ENCODE data around the gene WNT11.

WNT11 gene

DNA sequence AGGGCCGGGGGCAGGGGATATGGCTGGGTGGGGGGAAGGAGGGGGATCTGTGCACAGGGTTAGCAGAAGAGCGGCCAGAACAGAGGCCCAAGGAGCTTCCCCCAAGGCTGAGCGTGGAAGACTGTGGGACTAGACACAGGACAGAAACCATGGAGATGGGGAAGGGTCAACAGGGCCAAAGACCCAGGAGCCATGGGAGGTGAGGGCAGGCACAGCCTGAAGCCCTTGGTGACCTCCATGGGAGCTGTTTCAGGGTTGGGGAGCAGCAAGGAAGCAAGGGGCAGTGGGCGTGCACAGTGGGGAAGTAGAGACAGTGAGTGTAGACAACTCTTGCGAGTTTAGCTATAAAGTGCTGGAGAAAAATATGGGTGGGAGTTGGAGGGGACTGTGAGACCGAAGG lies 56.6 kb downstream of the WNT11 start:
- H3K27me3 ChIP-seq (ENCODE audit: control insufficient read depth, low read length): no peaks in the 10 kb centered on the region
- H3K27ac ChIP-seq (ENCODE audit: low read depth, low read length): no peak overlapping the region
- peaks cover 22% of the 10 kb centered on the region for H3K4me1 ChIP-seq (ENCODE audit: control insufficient read depth, low read length)
- TF ChIP-seq, protein P1, sequence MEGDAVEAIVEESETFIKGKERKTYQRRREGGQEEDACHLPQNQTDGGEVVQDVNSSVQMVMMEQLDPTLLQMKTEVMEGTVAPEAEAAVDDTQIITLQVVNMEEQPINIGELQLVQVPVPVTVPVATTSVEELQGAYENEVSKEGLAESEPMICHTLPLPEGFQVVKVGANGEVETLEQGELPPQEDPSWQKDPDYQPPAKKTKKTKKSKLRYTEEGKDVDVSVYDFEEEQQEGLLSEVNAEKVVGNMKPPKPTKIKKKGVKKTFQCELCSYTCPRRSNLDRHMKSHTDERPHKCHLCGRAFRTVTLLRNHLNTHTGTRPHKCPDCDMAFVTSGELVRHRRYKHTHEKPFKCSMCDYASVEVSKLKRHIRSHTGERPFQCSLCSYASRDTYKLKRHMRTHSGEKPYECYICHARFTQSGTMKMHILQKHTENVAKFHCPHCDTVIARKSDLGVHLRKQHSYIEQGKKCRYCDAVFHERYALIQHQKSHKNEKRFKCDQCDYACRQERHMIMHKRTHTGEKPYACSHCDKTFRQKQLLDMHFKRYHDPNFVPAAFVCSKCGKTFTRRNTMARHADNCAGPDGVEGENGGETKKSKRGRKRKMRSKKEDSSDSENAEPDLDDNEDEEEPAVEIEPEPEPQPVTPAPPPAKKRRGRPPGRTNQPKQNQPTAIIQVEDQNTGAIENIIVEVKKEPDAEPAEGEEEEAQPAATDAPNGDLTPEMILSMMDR (IDR thresholded peaks at IDR 0.05; ENCODE audit: low read depth, low read length, poor library complexity, severe bottlenecking): no peak
- TF ChIP-seq EZH2phosphoT487 (IDR thresholded peaks at IDR 0.05; ENCODE audit: borderline replicate concordance, low read length): no peak
- H3K9me2 ChIP-seq (replicated peaks; ENCODE audit: control insufficient read depth, low read length): no peaks in the 10 kb centered on the region
- no peaks in the 10 kb centered on the region for H3K79me2 ChIP-seq (ENCODE audit: control insufficient read depth, low read length)
- H3K4me2 ChIP-seq (ENCODE audit: low read length): no peak overlapping the region
- no peak overlapping the region for H3K4me3 ChIP-seq (ENCODE audit: low read length)
- H3F3A ChIP-seq (ENCODE audit: control insufficient read depth, insufficient read depth): peaks cover 13% of the 10 kb centered on the region
- H3K36me3 ChIP-seq (ENCODE audit: control insufficient read depth, low read length): no peaks in the 10 kb centered on the region
- no peaks in the 10 kb centered on the region for H3K9me3 ChIP-seq (ENCODE audit: control insufficient read depth, insufficient read depth, low read length)
- 0 out of 2 replicates have a peak, but pooled peaks cover 4% of the 10 kb centered on the region for H4K20me1 ChIP-seq (ENCODE audit: control insufficient read depth, insufficient read depth, low read depth, low read length)

DNA sequence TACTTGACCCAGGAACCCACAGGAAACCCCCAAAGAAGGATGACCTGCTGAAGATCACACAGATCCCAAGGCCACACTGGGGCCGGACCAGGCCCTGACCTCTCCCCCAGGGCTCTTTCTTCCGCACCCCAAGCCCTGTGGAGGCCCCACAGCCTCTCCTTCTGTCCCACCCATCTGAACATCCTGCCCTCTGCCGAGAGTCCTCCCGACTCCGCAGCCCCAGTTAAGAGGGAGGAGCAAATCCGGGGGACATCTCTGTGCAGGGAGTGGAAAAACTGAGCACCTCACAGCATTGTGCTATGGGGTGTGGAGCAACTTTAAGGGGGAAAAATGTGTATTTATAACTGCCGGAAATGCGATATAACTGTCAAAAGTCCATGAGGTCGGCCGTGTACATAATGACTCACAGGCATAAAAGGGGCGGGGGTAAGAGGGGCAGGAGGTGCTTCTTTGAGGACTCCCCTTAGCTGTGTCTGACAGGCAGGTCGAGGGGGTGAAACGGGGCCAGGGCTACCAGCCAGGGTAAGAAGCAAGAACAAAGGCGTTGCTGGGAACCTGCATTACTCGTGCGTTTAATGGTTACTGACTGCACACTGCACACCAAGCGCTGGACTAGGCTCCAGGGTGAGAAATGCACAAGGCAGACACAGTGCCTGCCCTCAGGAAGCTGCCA lies 57.2 kb downstream of the WNT11 start:
- Histone ChIP-seq H3K4me3 (ENCODE audit: low read length) (no peak overlapping the region), H3K9me3 (ENCODE audit: control insufficient read depth, insufficient read depth, low read length) (no peaks in the 10 kb centered on the region), H3F3A (ENCODE audit: control insufficient read depth, insufficient read depth) (peaks cover 14% of the 10 kb centered on the region), H3K9me2 (replicated peaks; ENCODE audit: control insufficient read depth, low read length) (no peaks in the 10 kb centered on the region), H4K20me1 (ENCODE audit: control insufficient read depth, insufficient read depth, low read depth, low read length) (0 out of 2 replicates have a peak, but pooled peaks cover 4% of the 10 kb centered on the region), H3K27me3 (ENCODE audit: control insufficient read depth, low read length) (no peaks in the 10 kb centered on the region), H3K4me2 (ENCODE audit: low read length) (no peak overlapping the region), H3K27ac (ENCODE audit: low read depth, low read length) (no peak overlapping the region), H3K36me3 (ENCODE audit: control insufficient read depth, low read length) (no peaks in the 10 kb centered on the region), H3K79me2 (ENCODE audit: control insufficient read depth, low read length) (no peaks in the 10 kb centered on the region), H3K4me1 (ENCODE audit: control insufficient read depth, low read length) (peaks cover 22% of the 10 kb centered on the region)
- no peak for TF ChIP-seq EZH2phosphoT487 (IDR thresholded peaks at IDR 0.05; ENCODE audit: borderline replicate concordance, low read length)
- TF ChIP-seq, protein P1 (IDR thresholded peaks at IDR 0.05; ENCODE audit: low read depth, low read length, poor library complexity, severe bottlenecking): no peak

DNA sequence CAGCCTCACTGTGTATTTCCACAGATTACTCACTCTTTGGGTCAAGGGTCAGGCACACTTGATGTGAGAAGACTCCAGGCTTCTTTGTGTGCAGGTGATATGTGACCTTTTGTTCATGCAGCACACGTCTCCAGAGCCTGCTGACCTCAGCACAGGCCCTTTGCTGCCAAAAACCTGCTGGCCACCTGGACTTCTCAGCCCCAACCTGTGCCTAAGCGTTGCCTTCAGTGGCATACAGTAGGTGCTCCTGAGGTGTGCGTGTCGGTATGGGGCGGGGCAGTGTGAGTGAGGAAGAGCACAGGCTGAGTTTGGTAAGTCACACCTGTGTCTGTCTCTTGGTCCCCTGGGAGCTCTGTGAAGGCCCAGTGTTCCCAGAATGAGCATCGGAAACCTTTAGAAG lies 58.1 kb downstream of the WNT11 start:
- no peak overlapping the region for H3K4me3 ChIP-seq (ENCODE audit: low read length)
- peaks cover 16% of the 10 kb centered on the region for H3K4me1 ChIP-seq (ENCODE audit: control insufficient read depth, low read length)
- no peak overlapping the region for H3K4me2 ChIP-seq (ENCODE audit: low read length)
- H3K9me3 ChIP-seq (ENCODE audit: control insufficient read depth, insufficient read depth, low read length): no peaks in the 10 kb centered on the region
- no peaks in the 10 kb centered on the region for H3K79me2 ChIP-seq (ENCODE audit: control insufficient read depth, low read length)
- TF ChIP-seq, protein P1 (IDR thresholded peaks at IDR 0.05; ENCODE audit: low read depth, low read length, poor library complexity, severe bottlenecking): no peak
- no peak for TF ChIP-seq EZH2phosphoT487 (IDR thresholded peaks at IDR 0.05; ENCODE audit: borderline replicate concordance, low read length)
- no peak overlapping the region for H3K27ac ChIP-seq (ENCODE audit: low read depth, low read length)
- 0 out of 2 replicates have a peak, but pooled peaks cover 4% of the 10 kb centered on the region for H4K20me1 ChIP-seq (ENCODE audit: control insufficient read depth, insufficient read depth, low read depth, low read length)
- H3K27me3 ChIP-seq (ENCODE audit: control insufficient read depth, low read length): no peaks in the 10 kb centered on the region
- H3K36me3 ChIP-seq (ENCODE audit: control insufficient read depth, low read length): no peaks in the 10 kb centered on the region; the same call in 1 of the 2 replicates
- peaks cover 14% of the 10 kb centered on the region for H3F3A ChIP-seq (ENCODE audit: control insufficient read depth, insufficient read depth)
- no peaks in the 10 kb centered on the region for H3K9me2 ChIP-seq (replicated peaks; ENCODE audit: control insufficient read depth, low read length)

All from DOHH2 (cell line).